NCI-H187 (cell line): ENCODE measurements around the gene MNT.

Source experiments
- DNase-seq, 2 experiments: peaks; one replicate each; lab custom pipeline; 2025; lab: John Stamatoyannopoulos, UW

The MNT gene

GRCh38 chr17:2396192-2396567 is 4.7 kb downstream of the MNT start:
- DNase-seq, result no peak

GRCh38 chr17:2395258-2396181 is 5.3 kb downstream of the MNT start:
- DNase-seq, result no peak

DNA sequence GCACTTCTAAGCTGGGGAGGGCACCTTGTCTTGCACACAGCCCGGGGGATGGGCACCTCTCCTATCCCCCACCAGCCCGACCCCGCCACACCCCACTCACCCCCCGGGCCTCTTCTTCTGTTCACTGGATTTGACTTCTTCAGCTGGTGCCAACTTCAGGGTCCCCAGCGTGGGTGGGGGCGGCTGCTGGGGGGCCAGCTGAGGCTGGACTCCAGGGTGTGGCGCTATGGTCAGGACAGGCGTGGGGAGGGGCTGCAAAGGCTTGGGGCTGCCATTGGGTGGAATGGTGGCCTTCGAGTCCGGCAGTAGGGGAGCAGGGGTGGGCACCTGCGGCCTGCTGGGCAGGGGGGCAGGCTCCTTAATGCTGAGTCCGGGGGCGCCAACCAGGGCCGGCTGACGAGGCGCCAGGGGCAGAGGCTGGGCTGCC is 6.1 kb downstream of the MNT start:
- DNase-seq, result no peak

DNA sequence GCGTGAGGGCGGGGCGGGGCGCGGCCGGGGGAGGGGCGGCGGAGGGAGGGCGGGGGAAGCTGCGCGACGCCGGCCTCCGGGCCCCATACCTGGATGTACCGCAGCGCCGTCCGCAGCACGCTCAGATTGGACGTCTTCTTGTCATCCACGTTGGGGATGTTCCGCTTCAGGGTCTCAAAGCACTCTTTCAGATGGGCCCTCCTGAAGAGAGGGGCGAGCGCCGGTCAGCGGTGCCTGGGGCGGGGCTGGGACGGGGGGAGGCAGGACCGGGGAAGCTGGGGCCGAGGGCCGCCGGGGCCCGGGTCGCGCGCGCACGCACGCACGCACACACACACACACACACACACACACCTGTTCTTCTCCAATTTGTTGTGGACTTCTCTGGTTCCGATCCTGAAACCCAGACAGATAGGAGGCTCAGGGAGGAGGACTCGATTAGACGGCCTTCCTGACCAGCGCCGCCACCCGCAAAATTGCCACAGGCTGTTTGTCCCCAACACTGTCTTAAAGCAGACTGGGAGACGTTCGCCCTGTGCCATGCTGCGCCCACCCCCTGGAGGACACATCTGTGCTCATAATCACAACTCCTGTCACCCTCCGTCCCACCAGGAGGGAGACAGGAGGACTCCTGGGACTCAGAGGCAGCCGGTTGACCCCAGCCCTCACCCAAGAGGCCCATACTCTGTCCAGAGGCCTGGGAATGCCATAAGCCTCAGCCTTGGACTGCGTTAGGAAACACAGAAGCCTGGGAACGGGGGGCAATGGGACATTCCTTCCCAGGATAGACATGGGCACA is 6.7 kb downstream of the MNT start:
- no peak for DNase-seq

GRCh38 chr17:2393174-2393953 is 7.5 kb downstream of the MNT start:
- DNase-seq, result peak; percentile 25 to 74

- DNase-seq, result peak; percentile 9 to 79
Measured at GRCh38 chr17:2392252-2393173, 8.3 kb downstream of the MNT start.

DNA sequence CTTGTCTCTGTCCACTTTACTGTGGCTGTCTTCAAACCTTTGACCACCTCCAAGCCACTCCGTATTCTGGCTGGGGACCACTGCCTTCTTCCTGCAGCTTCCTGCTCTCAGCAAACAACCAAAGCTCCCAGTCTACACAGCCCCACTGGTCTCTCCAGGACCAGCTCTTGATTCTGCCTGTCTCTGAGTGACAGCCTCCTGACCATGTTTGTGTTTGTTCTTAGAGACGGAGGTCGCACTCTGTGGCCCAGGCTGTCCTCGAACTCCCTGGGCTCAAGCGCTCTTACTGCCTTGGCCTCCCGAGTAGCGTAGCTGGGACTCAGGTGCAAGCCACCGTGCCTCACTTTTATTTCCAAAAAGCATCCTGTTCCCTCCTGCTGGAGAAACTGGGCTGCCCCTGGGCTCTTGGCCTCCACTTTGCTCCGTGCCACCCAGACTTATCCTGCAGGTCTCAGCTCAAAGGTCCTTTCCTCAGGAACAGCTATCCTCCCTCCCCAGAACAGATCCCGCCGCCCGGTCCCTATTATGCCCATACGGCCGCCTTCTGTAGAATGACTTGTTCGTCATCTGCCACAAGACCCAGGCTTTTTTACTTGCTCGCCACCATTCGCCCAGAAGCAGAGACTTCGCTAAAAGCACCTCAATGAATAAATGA is 9.1 kb downstream of the MNT start:
- no peak for DNase-seq

- no peak for DNase-seq
Measured at GRCh38 chr17:2390199-2390836, 10.5 kb downstream of the MNT start.

GRCh38 chr17:2388683-2389055 is 12.2 kb downstream of the MNT start:
- DNase-seq, result no peak

GRCh38 chr17:2388020-2388682 is 12.7 kb downstream of the MNT start:
- DNase-seq, result peak; percentile 18 to 80

DNA sequence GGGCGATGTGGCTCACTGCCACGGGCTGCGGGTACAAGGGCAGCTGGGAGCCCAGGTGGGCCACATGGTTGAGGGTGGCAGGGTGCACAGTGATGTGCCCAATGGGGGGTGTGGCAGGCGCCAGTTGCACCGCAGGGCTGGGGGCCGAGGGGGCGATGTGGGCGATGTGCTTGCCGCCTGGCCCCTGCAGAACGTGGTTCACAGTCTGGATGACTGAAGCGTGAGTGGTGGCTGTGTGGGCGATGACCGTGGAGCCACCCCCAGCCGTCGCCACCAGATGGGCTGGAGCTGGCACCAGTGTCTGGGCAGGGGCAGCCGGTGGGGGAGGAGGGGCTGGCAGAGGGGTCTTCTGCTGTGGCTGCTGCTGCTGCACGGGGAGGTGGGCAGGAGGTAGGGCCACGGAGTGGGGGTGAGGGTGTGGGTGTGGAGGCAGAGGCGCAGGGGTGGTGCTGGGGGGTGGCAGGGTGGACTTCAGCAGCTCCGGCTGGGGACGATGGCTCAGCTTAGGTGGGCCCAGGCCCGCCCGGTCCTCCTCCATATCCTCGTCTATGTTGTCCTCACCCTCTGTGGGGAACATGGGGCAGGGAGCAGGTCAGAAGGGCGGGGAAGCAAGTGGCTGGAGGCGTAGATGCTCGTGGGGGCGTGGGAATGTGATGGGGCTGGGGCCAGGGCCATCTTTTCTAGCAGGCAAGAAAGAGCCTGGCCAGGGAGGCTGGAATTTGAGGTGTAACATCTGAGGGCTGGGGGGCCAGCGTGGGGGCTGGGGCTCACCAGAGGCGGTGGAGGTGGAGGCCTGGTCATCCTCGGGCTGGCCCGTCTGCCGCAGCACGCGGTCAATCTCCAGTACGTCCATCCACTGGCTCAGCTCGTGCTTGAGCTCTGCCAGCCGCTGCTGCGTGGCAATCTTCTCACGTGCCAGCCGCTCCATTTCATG is 13.5 kb downstream of the MNT start:
- DNase-seq, result no peak

DNA sequence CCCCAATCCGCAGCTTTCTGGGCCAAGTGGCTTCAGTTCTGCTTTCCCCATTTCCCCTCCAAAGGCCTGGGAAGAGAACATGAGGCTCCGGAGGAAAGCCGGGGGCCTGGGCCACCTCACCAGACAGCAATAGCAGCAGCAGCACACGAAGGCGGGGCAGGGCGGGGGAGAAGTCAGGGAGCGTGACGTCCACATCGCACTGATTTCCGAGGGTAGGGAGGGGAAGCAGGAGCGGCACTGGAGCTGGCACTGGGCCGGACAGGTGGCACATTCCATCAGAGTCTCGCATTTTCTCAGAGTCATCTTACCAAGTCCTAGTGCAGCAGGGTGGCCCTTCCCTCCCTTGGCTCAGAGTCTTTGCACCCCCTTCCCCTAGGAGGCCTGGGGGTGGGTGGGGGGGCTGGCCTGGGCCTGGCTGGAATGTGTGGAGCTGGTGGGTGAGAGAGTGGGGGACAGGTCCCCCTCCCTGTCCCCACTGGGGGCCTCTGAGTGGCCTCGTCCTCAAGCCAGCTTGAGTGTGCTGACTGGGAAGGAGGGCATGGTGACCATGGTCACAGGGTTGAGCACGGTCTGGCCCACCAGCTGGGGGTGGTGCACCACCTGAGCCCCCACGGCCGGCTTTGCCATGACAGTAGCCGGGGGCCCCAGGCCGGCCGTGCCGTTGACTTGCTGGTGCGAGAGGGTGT is 14.3 kb downstream of the MNT start:
- no peak for DNase-seq

DNA sequence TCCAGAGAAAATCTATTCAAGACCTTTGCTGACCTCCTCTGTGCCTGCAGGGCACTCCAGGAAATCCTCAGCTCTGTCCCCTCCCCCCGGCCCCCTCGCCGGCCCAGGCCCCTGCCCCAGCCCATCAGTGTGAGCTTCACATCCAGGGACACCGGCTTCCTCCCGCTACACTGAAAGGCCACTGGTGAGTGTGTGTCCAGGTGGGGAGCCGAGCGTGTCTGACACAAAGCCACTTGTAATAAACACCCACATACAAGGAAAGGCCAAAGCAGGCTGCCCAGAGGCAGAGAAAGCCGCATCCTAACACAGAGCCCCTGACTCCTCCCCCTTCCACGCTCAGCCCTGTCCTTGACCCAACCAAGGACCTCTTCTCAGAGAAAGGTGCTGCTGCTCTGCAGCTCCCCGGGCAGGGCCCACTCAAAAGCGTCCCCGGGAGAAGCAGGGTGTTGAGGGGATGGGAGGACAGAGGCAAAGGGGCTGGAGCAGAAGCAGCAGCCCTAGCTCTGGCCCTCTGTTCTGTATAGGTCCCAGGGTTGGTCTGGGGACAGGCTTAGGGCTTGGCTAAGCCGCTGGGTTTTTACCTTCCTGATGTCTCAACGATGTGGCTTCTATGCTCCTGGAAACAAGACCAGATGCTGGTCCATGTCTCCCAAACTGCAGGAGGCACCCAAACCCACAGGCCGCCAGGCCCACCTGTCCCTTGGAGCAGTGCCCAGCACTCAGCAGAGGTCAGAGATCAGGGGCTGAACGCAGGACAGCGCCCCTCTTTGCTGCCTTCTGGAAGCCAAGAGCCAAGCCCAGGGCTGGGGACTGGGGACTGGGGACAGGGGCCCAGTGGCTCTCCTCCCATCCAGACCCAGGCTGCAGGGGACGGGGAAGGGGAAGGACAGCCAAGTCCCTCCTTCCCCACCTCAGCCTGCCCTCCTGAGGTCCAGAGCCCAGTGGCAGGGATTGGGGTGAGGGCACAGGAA is 15.3 kb downstream of the MNT start:
- no peak for DNase-seq

DNA sequence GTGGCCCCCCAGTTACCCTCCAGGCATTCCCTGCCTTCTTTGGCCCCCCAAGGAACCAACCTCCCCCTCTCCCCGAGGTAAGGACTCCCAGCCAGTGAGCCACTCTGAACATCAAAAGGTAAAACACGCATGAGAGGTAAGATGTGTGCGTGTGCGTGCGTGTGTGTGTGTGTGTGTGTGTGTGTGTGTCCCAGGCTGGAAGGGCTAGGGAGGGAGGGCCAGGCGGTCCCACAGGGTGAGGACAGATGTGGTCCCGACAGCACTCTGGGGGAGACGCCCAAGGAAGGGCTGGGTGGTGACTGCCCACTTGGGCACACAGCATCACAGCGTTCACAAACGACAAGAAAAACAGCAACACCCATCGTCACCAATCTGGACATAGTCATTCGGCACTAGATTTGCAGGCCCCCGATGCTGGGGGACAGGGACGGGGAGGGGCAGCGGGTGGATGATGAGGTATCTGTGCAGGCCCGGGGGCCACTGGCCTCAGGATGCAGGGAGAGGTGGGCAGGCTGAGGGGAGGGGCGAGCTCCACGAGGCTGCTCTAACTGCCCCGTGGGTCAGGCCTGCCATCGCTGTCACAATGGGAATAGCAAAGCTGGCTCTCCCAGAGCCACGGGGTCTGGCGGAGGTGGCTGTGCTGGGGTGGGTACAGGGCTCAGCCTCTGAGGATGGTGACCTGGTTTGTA is 16.3 kb downstream of the MNT start:
- no peak for DNase-seq

DNA sequence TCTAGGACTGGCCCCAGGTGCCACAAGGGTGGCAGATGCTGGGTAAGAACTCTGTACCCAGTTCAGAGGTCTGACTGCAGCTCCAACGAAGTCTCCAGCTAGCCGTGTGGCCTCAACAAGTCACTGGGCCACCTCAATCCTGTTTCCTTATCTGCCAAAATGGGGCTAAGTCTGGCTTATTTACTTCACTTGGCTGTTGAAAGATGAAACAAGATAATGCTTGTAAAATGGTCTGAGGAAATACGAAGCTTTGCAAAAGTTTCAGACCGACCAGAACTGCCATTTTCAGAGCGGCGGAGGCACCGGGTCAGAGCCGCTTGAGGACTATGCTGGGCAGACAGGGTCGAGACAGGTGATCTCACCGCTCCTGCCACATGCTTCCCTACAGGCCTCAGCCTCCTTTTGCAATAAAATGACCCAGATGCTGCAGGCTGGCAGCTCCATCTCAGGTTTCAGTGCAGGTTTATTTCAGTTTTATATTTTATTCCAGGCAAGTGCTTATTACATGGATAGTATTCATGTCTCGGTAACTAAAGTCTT is 17.2 kb downstream of the MNT start:
- DNase-seq, result no peak
